C4-2B (cell line): ENCODE data around the gene PSMG1.

Source experiments
- CTCF ChIP-seq: fragments of 450-650 bp; conservative IDR thresholded peaks from 2 replicates; pipeline ENCODE4 v1.5.1; 2017; ENCODE audit warnings: mild to moderate bottlenecking
- ZFX ChIP-seq: fragments of 450-650 bp; IDR thresholded peaks from 2 replicates; pipeline ENCODE4 v1.6.1; 2017

GRCh38 chr21:39204134-39204533 is 20.9 kb upstream of the PSMG1 start:
- TF ChIP-seq CTCF (peak; percentile 31), ZFX (no peak)
